ENCODE measurements around the gene PDHX. TPM values are rescaled to one million over a fixed set of nuclear protein-coding genes. Genes with fewer than 3 reads are reported as not detected.
"Not testable (repeated sequence)": the region's sequence is repeated elsewhere in the genome, so short reads cannot be mapped to it uniquely, and the experiment has no call there.

PDHX gene
- polyA plus RNA-seq, 3 donors from 2014 or later: 12.8 to 17.1 (median 13.1) TPM

DNA sequence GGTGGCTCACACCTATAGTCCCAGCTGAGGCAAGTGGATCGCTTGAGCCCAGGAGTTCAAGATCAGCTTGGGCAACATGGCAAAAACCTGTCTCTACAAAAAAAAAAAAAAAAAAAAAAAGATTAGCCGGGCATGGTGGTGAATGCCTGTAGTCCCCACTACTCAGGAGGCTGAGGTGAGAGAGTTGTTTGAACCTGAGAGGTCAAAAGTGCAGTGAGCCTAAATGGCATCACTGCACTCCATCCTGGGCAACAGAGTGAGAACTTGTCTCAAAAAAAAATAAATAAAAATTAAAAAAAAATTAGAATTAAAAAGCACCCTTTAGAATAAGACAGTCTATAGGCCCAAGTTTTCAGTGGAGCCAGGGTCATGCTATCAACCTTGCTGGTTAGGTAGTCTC, 95.5 kb downstream of the PDHX start:
- Mint-ChIP-seq H3K4me1 (peaks cover 19 to 30% of the 10 kb centered on the region in 2 donors), H3K36me3 (no peaks in the 10 kb centered on the region), H3K4me3 (no peak overlapping the region), H3K27ac (peak overlapping the region in 2 of 6 donors; percentile 30 to 39), H3K9me3 (no peaks in the 10 kb centered on the region), H3K27me3 (ENCODE audit: low read depth in 3 of 3) (peaks cover 0 to 5% (median 2%) of the 10 kb centered on the region in 3 donors)
- DNase-seq: no peak

DNA sequence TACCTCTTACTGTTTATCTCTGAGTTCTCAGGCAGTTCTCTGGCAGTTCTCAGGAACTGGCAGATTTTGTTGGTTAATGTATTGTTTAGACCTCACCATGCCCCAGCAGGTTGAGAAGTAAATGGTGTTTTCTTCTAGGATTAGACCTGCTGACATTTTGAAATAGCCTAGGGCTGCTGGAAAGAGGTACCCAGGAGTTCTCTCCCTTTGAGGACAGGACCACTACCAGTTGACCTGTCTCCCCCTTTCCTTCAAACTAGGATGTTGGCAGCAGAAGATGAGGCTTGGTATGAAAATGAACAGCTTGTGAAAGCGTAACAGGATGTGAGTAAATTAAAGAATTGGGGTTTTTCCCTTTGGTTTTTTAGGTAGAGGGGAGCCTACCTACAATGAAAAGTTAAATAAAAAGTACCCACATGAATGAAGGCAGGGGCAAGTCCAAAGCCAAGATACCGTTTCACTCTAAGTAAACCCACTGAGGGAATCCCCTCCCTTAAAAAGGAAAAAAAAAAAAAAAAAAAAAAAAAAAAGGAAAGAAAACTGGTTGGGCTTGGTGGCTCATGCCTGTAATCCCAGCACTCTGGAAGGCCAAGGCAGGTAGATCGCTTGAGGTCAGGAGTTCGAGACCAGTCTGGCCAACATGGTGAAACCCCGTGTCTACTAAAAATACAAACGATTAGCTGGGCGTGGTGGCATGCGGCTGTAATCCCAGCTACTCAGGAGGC, 96.2 kb downstream of the PDHX start:
- Mint-ChIP-seq H3K9me3 (no peaks in the 10 kb centered on the region), H3K27me3 (ENCODE audit: low read depth in 3 of 3) (peaks cover 0 to 5% (median 2%) of the 10 kb centered on the region in 3 donors), H3K27ac (peak overlapping the region in 5 of 6 donors; percentile 14 to 76 (median 30)), H3K4me1 (peaks cover 19 to 23% of the 10 kb centered on the region in 2 donors), H3K36me3 (no peaks in the 10 kb centered on the region), H3K4me3 (peak overlapping the region in 1 of 5 donors; percentile 41)
- DNase-seq: peak in 1 of 3 donors; percentile 13

DNA sequence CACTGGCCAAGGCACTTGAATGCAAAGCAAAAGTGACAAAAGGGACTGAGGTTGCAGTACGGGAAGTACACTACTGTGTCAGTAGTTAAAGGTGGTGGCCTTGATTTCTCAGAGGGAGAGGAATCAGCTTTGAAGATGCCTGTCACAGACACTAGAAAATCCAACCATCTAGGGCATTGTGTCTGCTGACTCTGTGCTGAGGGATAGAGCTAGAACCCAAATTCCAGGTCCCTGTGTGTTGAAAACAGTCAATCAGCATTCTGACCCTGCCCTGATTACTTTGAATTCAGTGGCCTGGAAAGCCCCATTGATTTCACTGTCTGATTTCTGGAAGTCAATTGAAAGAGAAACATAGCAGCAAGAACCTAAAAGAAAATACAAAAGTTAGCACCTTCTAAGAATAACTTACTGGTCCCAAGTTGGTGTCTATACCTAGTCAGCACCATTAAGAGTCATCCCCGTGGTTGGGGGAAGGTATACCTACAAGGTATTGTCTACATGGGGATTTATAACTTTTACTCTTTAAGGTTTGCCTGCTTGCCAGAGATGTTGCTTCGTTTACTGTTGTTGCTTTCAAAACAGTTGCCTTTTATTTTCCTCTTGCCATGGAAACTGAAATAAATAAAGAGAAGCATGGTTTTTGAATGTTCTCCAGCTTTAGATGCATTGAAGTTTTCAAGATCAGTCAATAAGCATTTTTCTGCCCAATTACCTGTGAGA, 97.3 kb downstream of the PDHX start:
- Mint-ChIP-seq H3K4me1 (peaks cover 19 to 23% of the 10 kb centered on the region in 2 donors), H3K27ac (peak overlapping the region; percentile 38 to 83 (median 70)), H3K36me3 (no peaks in the 10 kb centered on the region), H3K9me3 (no peaks in the 10 kb centered on the region), H3K27me3 (ENCODE audit: low read depth in 3 of 3) (peaks cover 0 to 5% (median under 1%) of the 10 kb centered on the region in 3 donors), H3K4me3 (peak overlapping the region in 3 of 5 donors; percentile 4 to 63 (median 41))
- peak; percentile 18 to 35 (median 24) for DNase-seq

DNA sequence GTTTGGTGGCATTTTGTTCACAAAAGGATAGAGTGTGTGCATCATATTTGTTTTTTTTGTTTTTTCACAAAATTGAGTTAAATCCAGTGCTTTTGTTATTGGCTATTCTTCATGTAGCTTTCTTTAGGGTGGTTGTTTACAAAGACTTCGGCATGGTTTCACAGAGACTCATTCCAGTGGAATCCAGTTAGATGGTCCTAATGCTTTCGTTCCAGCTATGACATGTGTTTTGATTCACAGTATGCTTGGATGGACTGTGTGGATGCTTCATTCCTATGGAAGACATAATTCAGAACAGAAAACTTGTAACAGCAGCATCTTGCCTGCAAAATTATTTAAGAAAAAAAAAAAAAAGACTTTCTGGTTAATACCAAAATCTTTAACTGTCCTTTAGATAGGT, 97.9 kb downstream of the PDHX start:
- Mint-ChIP-seq H3K36me3 (no peaks in the 10 kb centered on the region), H3K27me3 (ENCODE audit: low read depth in 3 of 3) (peaks cover 0 to 5% (median 0%) of the 10 kb centered on the region in 3 donors), H3K4me1 (peaks cover 19 to 23% of the 10 kb centered on the region in 2 donors), H3K4me3 (no peak overlapping the region), H3K27ac (peak overlapping the region in 5 of 6 donors; percentile 38 to 83 (median 80)), H3K9me3 (no peaks in the 10 kb centered on the region)
- no peak for DNase-seq

DNA sequence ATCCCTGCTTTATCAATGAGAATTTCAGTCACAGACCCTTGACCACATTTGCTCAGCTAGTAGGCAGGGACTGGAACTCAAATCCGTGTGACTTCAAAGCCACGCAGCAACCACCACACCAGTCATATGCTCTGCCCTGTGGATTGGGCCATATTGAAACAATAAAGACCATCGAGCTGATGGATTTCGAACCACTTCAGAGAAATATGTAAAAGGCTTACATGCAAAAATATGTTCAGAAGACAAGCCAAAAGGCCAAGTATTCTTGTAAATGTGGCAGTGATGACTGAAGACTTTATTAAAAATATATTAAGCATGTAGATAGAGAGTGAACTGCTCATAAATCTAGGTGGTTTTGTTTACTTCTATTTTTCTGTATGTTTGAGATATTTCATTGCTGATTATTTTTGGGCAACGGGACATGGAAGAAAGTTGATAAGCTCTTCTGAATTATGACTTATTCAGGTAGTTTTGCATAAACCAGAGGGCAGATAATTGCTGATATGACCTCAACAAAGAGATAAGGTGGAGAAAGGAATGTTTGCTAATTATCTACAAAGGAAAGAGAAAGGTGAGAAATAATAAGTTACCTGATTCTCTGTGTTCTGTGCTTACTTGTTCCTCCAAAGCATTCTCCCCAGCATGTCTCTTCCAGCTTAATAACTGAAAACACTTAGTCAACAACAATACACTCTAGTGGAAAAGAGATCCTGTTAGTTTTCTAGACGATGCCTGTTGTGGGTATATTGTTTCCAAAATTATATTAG, 99.4 kb downstream of the PDHX start:
- Mint-ChIP-seq H3K36me3 (peaks cover 0 to under 1% (median 0%) of the 10 kb centered on the region in 3 donors), H3K4me1 (peaks cover 19 to 23% of the 10 kb centered on the region in 2 donors), H3K4me3 (no peak overlapping the region), H3K27me3 (ENCODE audit: low read depth in 3 of 3) (peaks cover 0 to 3% (median under 1%) of the 10 kb centered on the region in 3 donors), H3K27ac (no peak overlapping the region), H3K9me3 (no peaks in the 10 kb centered on the region)
- no peak for DNase-seq

DNA sequence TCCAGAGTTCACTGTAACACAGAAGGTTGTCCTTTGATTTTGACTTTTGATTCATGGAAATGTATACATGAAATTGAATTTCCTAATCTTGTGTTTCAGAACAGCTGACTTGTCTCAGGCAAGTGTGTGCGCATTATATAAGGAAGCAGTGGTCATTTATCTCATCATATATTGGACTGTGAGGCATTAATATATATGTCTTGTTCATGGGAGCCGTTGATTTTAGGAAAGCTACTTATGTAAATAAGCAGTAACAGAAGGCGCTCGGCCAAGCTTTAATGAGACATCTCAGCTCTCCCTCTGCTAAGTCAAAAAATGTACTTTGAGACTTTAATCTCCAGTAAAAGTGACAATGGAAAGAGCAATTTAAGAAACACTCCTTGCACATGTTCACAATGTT, 100.5 kb downstream of the PDHX start:
- Mint-ChIP-seq H3K27me3 (ENCODE audit: low read depth in 3 of 3) (peaks cover 0 to 7% (median 2%) of the 10 kb centered on the region in 3 donors), H3K36me3 (peaks cover 0 to 9% (median 0%) of the 10 kb centered on the region in 3 donors), H3K4me3 (no peak overlapping the region), H3K4me1 (peaks cover 19 to 23% of the 10 kb centered on the region in 2 donors), H3K9me3 (no peaks in the 10 kb centered on the region), H3K27ac (no peak overlapping the region)
- DNase-seq: no peak

DNA sequence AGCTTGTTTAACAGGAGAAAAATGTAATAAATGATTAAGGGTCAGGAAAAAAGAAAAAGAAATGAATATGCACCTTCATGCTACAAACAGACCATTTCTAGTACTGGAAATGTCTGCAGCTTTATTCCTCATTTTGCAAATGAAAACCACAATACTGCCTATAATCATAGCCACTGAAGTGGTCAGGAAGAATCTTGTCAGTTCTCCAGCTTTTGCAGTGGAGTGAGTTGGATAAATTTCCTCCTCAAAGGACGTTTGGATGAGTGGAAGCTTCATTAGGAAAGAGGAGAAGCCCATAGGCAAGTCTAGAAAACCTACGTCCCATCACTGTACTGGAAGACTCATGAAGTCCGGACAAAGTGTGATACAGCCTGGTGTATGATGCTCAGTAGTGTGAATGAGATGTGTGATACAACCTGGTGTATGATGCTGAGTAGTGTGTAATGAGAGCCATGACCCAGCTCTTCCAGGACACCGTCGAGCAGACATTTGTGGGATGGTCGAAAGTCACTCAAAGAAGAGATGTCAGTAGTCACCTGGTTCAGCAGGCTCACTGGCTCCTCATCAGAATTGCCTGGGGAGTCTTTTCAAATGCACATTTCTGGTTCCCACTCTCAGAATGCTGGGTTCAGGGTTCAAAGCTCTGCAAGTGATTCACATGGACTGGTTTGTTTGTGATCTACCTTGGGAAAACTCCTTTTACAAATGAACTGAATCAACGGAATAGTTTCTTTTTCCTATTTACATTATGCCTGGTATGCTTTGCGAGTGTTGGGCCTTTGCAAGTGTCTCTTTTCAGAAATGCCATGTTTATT, 101.3 kb downstream of the PDHX start:
- Mint-ChIP-seq H3K4me1 (peaks cover 13 to 16% of the 10 kb centered on the region in 2 donors), H3K4me3 (no peak overlapping the region), H3K36me3 (peaks cover 0 to 9% (median 0%) of the 10 kb centered on the region in 3 donors), H3K27ac (peak overlapping the region in 1 of 6 donors; percentile 21), H3K9me3 (peaks cover 0 to 1% (median 0%) of the 10 kb centered on the region in 6 donors), H3K27me3 (ENCODE audit: low read depth in 3 of 3) (peaks cover 0 to 5% (median 2%) of the 10 kb centered on the region in 3 donors)
- DNase-seq: no peak

DNA sequence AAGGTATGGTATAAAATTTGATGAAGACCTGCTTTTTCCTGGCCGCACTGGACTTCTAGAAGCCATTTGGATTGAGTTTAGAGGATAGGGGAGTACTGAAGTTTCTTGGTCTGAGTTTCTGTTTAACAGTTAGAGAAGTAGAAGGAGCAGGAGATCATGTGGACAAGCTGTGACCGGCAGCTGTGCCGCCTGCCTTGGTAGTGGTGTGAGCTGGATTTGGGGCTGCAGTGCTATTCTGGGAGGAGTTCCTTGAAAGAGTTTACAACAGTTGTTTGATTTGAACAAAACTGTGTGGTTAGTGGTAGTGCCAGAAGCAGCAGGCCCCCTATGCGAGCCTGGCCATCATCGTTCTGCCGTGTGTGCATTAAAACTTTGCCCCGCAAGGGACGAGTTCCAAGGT, 105.2 kb downstream of the PDHX start:
- Mint-ChIP-seq H3K36me3 (peaks cover 15 to 20% (median 19%) of the 10 kb centered on the region in 3 donors), H3K27me3 (ENCODE audit: low read depth in 3 of 3) (peaks cover 0 to 5% (median 4%) of the 10 kb centered on the region in 3 donors), H3K27ac (peak overlapping the region in 1 of 6 donors; percentile 72), H3K4me3 (no peak overlapping the region), H3K4me1 (no peaks in the 10 kb centered on the region), H3K9me3 (peaks cover 8 to 23% (median 18%) of the 10 kb centered on the region in 6 donors)
- no peak for DNase-seq

DNA sequence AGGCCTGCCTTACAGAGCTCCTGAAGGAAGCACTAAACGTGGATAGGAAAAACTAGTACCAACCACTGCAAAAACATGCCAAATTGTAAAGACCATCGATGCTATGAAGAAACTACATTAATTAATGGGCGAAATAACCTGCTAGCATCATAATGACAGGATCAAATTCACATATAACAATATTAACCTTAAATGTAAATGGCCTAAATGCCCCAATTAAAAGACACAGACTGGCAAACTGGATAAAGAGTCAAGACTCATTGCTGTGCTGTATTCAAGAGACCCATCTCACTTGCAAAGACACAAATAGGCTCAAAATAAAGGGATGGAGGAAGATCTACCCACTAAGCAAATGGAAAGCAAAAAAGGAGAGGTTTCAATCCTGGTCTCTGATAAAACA, 107.5 kb downstream of the PDHX start:
- H3K9me3 Mint-ChIP-seq: peaks cover 8 to 23% (median 18%) of the 10 kb centered on the region in 6 donors

DNA sequence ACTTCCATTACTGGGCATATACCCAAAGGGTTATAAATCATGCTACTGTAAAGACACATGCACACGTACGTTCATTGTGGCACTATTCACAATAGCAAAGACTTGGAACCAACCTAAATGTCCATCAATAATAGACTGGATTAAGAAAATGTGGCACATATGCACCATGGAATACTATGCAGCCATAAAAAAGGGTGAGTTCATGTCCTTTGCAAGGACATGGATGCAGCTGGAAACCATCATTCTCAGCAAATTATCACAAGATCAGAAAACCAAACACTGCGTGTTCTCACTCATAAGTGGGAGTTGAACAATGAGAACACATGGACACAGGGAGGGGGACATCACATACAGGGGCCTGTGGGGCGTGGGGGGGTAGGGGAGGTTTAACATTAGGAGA, 111.6 kb downstream of the PDHX start:
- H3K27ac Mint-ChIP-seq; H3K4me3 Mint-ChIP-seq; DNase-seq; H3K27me3 Mint-ChIP-seq (ENCODE audit: low read depth in 3 of 3): not testable (repeated sequence)
- Mint-ChIP-seq H3K36me3 (peaks cover 15 to 26% (median 15%) of the 10 kb centered on the region in 3 donors), H3K9me3 (peaks cover 8 to 22% (median 18%) of the 10 kb centered on the region in 6 donors), H3K4me1 (peaks cover 12% of the 10 kb centered on the region in 2 donors)

More for the DNA sequence above, 107.5 kb downstream of the PDHX start:
- not testable (repeated sequence) for H3K27ac Mint-ChIP-seq; H3K27me3 Mint-ChIP-seq (ENCODE audit: low read depth in 3 of 3); H3K4me1 Mint-ChIP-seq; DNase-seq; H3K4me3 Mint-ChIP-seq
- H3K36me3 Mint-ChIP-seq: peaks cover 15 to 24% (median 22%) of the 10 kb centered on the region in 3 donors

DNA sequence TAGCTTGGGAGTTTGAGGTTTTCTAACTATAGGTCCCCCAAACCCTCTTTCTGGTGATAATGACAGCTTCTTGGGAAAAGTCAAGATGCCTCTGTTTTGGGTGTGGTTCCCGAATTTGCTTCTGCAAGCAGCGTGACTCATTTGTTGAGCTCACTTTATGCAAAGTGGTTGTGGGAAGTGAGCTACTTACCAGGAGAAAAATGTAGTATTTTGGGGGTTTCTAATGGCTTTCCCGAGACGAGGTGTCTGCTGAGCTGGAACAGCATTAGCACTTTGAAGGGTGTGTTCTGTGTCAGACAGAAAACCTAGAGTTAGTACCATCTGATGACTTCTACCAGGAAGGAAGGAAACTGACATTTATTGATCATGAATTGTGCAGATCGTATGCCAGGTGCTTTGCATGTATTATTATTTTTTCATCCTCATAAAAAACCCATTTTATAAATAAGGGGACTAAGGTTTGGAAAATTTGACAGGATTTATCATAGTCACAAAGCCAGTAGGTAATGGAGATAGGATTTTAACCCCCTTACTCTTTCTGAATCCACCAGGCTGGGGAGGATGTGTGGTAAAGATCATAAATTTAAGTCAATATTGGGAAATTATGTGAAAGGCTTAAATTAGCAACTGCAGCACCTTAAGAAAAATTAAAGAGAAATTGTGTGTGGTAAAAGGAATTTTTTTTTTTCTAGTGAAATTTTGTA, 113.7 kb downstream of the PDHX start:
- Mint-ChIP-seq H3K27ac (peak overlapping the region in 2 of 6 donors; percentile 69 to 83), H3K27me3 (ENCODE audit: low read depth in 3 of 3) (peaks cover 2 to 8% (median 3%) of the 10 kb centered on the region in 3 donors), H3K36me3 (peaks cover 0 to 10% (median 8%) of the 10 kb centered on the region in 3 donors)

DNA sequence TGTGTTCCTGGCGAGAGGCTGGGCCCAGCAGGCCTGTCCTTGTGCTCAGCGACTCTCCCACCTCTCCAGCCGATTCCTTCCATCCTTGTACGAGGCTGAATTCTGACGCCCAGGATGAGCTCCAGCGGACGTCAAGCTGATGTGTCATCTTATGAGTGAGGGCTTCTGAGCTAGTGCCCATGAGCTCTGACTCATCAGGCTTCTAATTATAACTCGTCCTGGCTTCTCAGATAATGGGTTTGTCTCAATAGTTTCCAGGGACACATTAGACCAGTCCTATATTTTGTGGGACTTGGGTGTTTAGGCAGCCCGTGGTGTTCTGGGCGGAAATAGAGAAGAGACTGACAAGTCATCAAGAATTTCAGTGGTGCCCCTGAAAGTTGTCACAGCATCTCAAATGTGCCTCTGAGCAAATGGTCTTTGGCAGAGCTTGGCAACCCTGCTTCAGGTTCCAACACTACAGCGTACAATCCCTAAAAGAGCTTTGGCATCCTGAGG, 114.3 kb downstream of the PDHX start:
- Mint-ChIP-seq H3K27me3 (ENCODE audit: low read depth in 3 of 3) (peaks cover 2 to 8% (median 3%) of the 10 kb centered on the region in 3 donors), H3K9me3 (peaks cover 0 to 2% (median 0%) of the 10 kb centered on the region in 6 donors), H3K4me1 (peaks cover 12 to 15% of the 10 kb centered on the region in 2 donors), H3K4me3 (peak overlapping the region in 1 of 5 donors; percentile 76), H3K27ac (peak overlapping the region in 3 of 6 donors; percentile 51 to 93 (median 83)), H3K36me3 (peaks cover 0 to 15% (median 7%) of the 10 kb centered on the region in 3 donors)
- no peak for DNase-seq

More for the DNA sequence above, 113.7 kb downstream of the PDHX start:
- Mint-ChIP-seq H3K4me1 (peaks cover 12 to 15% of the 10 kb centered on the region in 2 donors), H3K4me3 (peak overlapping the region in 1 of 5 donors; percentile 76), H3K9me3 (peaks cover 0 to 2% (median 0%) of the 10 kb centered on the region in 6 donors)
- DNase-seq: no peak
